ENCODE data around the gene HMG20A.

The HMG20A gene

DNA sequence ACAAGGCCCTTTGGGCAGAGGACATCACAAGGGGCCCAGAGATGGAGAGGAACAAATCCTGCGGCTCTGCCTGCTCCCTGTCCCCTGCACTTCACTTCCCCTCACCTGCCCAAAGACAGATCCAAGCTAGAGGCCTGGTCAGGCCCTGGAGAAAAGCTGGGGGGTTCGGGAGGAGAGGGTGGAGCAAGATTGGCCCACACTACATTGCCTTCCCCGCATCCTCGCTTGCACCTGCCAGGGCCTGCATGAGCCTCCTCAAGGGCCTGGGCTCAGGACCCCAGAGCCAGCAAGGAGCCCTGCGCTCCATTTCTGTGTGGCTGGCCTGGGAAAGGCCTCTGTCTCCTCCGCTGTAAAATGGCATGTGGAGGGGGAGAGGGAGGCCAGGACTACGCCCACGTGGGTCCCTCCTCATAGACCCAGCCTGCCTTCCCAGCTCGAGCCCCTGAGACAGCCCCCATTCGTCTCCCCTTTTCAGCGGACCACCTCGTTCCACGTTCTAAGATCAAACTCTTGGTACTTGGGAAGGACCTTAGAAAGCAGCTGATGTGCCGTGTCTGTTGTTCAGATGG lies 106.0 kb downstream of the HMG20A start:
- no peak for DNase-seq

- DNase-seq: peak; percentile 1
These were observed 106.6 kb downstream of the HMG20A start for GRCh38 chr15:77527164-77527778.

- no peak for DNase-seq
These were observed 107.1 kb downstream of the HMG20A start for GRCh38 chr15:77527831-77528231.

DNA sequence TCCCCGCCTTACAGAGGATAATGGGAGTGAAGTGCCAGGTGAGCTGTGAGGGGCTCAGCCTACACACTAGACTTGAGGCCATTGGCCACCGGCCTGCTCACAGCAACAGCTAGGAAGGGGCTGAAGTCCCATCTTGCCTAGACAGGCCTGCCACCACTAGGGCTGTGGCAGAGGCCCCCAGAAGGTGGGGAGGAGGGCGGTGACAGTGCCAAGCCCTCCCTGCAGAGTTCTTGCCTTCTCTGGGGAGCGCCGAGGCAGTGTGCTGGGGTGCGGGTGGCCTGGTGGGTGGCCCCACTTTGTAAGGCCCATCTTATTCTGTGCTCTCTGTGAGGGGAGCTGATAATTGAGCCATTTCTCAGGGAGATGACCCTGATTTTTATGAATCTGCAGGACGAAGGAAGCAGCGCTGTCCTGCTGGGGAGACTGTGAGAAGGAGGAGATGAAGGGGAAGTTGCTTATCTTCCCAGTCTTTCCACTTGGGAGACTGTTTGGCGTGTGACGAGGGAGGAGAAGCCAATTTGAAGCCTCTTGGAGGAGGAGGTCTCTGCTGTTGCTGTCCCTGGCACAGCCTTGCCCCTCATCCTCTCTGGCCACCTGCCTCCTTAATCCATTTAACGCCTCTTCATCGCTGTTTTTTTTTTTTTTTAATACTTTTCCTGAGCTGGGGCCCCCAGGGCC lies 107.7 kb downstream of the HMG20A start:
- no peak for DNase-seq

DNA sequence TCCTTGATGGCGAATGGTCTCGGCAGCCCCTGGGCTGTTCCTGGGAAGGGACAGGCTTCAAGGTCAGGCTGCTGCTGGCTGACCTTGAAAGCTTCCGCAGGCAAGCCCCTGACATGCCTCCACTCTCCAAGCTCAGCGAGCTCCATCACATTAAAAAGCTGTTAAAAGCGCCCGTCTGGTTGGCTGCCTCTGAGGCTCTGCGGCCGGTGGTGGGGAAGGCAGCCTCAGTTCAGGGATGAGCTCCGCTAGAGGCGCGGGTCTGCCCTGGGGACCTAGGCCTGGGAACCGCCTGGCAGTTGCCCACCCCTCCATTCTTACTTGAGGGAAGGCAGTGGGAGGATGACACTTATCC lies 108.3 kb downstream of the HMG20A start:
- DNase-seq: no peak

DNA sequence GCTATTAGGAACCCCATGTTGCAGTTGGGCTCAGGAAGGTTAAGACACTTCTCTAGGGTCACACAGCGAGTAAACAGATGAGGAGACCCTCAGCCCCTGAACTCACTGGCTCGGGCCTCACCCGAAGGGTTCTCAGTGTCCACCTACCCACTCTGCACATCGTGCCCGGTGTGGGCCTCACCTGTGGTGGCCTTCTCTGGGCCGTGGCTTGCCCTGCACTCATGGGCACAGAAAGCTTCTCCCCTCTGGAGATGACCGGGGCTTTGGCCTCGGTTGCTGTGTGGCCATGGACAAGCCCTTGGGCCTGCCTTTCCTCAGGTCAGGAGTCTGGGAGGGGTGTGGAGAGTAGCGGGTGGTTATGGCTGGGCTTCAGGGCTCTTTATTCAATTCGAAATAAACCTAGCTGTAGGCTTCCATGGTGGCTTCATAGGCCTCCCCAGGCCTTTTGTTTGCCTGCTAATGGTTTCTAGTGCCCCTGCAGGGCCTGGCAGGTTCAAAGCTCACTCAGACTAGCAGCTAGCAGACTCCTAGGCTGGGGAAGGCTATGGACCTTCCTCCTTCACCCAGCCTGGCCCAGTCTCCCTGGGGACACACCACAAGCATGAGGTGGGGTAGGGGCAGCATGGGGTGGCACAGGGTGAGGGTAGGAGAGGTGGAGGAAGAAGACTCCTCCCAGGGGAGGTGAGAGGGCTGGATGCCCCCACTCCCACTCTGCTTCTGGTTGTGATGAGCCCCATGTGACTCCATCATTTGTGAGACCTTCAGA lies 108.9 kb downstream of the HMG20A start:
- no peak for DNase-seq

- no peak for DNase-seq
These were observed 109.9 kb downstream of the HMG20A start for GRCh38 chr15:77530576-77530975.

- DNase-seq: no peak
These were observed 110.7 kb downstream of the HMG20A start for GRCh38 chr15:77531191-77532000.

DNA sequence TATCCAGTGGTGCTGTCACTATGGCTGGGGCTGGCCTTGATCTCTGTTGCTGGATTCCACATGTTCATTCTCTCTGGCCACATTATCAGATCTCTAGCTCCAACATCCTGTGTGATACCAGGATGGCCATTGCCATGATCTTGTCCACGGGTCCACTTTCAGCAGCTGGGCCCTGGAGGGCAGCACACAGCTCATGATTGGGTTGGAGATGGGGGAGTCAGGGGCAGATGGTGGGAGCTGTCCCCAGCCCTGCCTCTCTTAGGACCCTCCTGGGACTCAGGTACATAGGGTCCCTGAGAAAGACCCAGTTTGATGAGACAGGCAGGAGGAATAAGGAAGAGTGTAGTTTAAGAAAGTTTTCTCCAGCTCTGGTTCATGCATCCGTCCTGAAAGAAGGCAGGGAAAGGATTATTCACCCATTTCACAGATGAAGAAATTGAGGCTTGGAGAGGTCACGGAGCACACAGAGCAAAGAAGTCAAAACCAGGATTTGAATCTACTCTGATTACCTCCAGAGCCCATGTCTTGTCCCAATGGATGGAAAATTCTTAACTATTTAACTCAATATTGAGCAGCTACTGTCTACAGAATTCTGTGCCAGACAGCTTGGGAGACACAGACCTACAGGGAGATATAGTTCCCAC lies 111.5 kb downstream of the HMG20A start:
- no peak for DNase-seq

DNA sequence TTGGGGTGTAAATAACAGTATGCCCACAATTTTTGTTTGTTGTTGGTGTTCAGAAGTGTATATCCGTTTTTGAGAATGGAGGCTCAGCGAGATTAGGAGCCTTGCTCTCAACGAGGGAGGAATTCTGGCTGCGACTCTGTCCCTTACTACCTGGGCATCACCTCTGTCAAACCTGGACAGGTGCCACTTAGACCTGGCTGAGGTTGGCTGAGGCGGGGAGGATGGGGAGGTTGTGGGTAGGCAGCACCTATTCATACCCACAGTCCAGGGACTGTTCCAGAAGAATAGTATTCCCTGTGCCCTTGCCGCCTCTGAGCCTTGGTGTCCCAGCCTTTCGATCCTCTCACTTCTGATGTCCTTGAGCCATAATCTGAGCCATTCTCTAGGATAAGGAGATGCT lies 112.2 kb downstream of the HMG20A start:
- no peak for DNase-seq

- no peak for DNase-seq
These were observed 113.1 kb downstream of the HMG20A start for GRCh38 chr15:77533578-77534430.

Measured in NCI-H1105 treated with DMSO at 0.1 percent for 48 hours (cell line).